Activated CD4-positive, alpha-beta T cell treated with anti-CD3 and anti-CD28 coated beads, Interleukin-2, amount 10 ng/mL, durations not matched to agents 7 days and 5 days (primary cell): ENCODE measurements around the gene SPPL2A. TPM values are rescaled to one million over a fixed set of nuclear protein-coding genes. Genes with fewer than 3 reads are reported as not detected.

Source experiments
- CTCF ChIA-PET: fragments of 350-600 bp; sonication (Branson Sonifier 250); formaldehyde crosslinking; loops from one replicate; lab custom pipeline; 2021; ENCODE audit warnings: antibody characterized with exemption; lab: Charles Lee
- POLR2A ChIA-PET: fragments of 350-600 bp; sonication (Branson Sonifier 250); formaldehyde crosslinking; loops from one replicate; lab custom pipeline; 2021; ENCODE audit warnings: antibody characterized with exemption; lab: Charles Lee
- DNase-seq: peaks from one replicate; pipeline ENCODE4 v3.0.0-alpha.2; 2020
- H3K27ac Mint-ChIP-seq: one replicate; pipeline ENCODE4 v1.8.0; 2021; ENCODE audit warnings: mild to moderate bottlenecking, moderate library complexity, mixed read lengths
- H3K27me3 Mint-ChIP-seq: one replicate; pipeline ENCODE4 v1.8.0; 2021; ENCODE audit warnings: mixed read lengths
- H3K36me3 Mint-ChIP-seq: one replicate; pipeline ENCODE4 v1.8.0; 2021; ENCODE audit warnings: low read depth, mixed read lengths
- H3K4me1 Mint-ChIP-seq: one replicate; pipeline ENCODE4 v1.8.0; 2021; ENCODE audit warnings: mixed read lengths
- H3K4me3 Mint-ChIP-seq: one replicate; pipeline ENCODE4 v1.8.0; 2021; ENCODE audit warnings: mild to moderate bottlenecking, moderate library complexity, mixed read lengths
- H3K9me3 Mint-ChIP-seq: one replicate; pipeline ENCODE4 v1.8.0; 2021; ENCODE audit warnings: mixed read lengths
- total RNA-seq, 2 experiments: library from RNA; stranded (reverse); gene quantifications; one replicate each; pipeline ENCODE4 v1.2.3, GENCODE V29; 2021

SPPL2A gene
- total RNA-seq, 2 experiments from 2014 or later = 80.0 to 85.2 TPM

- Mint-ChIP-seq H3K27me3 (no peaks in the 10 kb centered on the region), H3K4me3 (no peak overlapping the region), H3K9me3 (no peaks in the 10 kb centered on the region), H3K27ac (no peak overlapping the region), H3K36me3 (peaks cover 15% of the 10 kb centered on the region), H3K4me1 (peaks cover 13% of the 10 kb centered on the region)
- ChIA-PET CTCF (interaction anchor here (0.6 to 1.5 kb wide), 3 partner anchors 11 to 87 kb away, joined by 3 to 4 read pairs (median 3); no protein-coding TSS in a partner anchor), POLR2A (no interaction called here)
- no peak for DNase-seq
Measured at GRCh38 chr15:50753463-50753862, 12.0 kb downstream of the SPPL2A start.

DNA sequence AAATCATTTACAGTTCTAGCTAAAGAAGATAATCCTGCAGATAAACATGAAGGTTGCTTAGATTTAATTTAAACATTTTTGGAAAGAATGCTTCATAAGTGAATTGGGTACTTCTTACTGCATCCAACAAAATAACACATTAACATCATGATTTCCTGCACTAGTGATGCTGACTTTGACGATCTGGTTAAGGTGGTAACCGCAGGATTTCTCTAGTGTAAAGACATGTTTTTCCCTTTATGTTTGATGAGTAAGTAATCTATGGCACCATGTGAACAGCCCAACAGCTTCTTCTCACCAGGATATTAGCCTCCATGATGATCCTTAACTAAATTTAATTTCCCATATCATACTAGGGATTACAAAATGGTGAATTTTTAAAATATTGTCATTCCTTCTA is 14.1 kb downstream of the SPPL2A start:
- peaks cover 20% of the 10 kb centered on the region for H3K36me3 Mint-ChIP-seq
- H3K9me3 Mint-ChIP-seq = no peaks in the 10 kb centered on the region
- POLR2A ChIA-PET = no interaction called here
- H3K4me3 Mint-ChIP-seq = no peak overlapping the region
- DNase-seq = no peak
- H3K27ac Mint-ChIP-seq = no peak overlapping the region
- H3K27me3 Mint-ChIP-seq = no peaks in the 10 kb centered on the region
- H3K4me1 Mint-ChIP-seq = peaks cover 9% of the 10 kb centered on the region
- CTCF ChIA-PET = interaction anchor here (2.5 kb wide), 1 partner anchor 10 kb away, joined by 7 read pairs; no protein-coding TSS in a partner anchor

- ChIA-PET POLR2A (no interaction called here), CTCF (interaction anchor here (1.2 to 2.5 kb wide), 2 partner anchors 11 to 157 kb away, joined by 3 to 7 read pairs; no protein-coding TSS in a partner anchor)
- Mint-ChIP-seq H3K4me3 (no peak overlapping the region), H3K9me3 (no peaks in the 10 kb centered on the region), H3K4me1 (peaks cover 7% of the 10 kb centered on the region), H3K27me3 (no peaks in the 10 kb centered on the region), H3K27ac (no peak overlapping the region), H3K36me3 (peaks cover 19% of the 10 kb centered on the region)
- DNase-seq = no peak
Measured at GRCh38 chr15:50750227-50750705, 15.2 kb downstream of the SPPL2A start.

DNA sequence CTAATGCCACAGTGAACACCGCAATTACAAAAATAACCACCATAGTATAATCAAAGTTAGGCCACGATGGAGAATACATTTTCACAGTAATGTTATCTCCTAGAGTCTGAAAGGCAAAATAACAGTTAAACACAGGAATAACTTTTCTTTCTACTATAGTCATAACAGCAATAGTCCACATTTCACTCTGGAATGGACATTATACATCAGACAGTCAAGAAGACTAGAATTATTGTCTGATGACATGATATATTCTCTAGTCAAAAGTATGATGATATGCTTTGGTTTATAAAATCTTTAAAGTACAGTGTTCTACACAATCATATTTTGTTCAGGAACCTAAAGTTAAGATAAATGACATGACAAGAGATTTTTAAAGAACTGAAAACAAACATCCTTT is 18.0 kb downstream of the SPPL2A start:
- ChIA-PET CTCF (no interaction called here), POLR2A (no interaction called here)
- no peaks in the 10 kb centered on the region for H3K9me3 Mint-ChIP-seq
- no peak for DNase-seq
- H3K27me3 Mint-ChIP-seq = no peaks in the 10 kb centered on the region
- no peak overlapping the region for H3K4me3 Mint-ChIP-seq
- H3K36me3 Mint-ChIP-seq = peaks cover 20% of the 10 kb centered on the region
- H3K27ac Mint-ChIP-seq = no peak overlapping the region
- peaks cover 3% of the 10 kb centered on the region for H3K4me1 Mint-ChIP-seq

GRCh38 chr15:50744601-50745000 is 20.9 kb downstream of the SPPL2A start:
- H3K27ac Mint-ChIP-seq = no peak overlapping the region
- no peaks in the 10 kb centered on the region for H3K4me1 Mint-ChIP-seq
- H3K4me3 Mint-ChIP-seq = no peak overlapping the region
- no peaks in the 10 kb centered on the region for H3K27me3 Mint-ChIP-seq
- CTCF ChIA-PET = interaction anchor here (0.6 kb wide), 1 partner anchor 171 kb away, joined by 3 read pairs; no protein-coding TSS in a partner anchor
- H3K9me3 Mint-ChIP-seq = no peaks in the 10 kb centered on the region
- DNase-seq = no peak
- POLR2A ChIA-PET = no interaction called here
- peaks cover 23% of the 10 kb centered on the region for H3K36me3 Mint-ChIP-seq

DNA sequence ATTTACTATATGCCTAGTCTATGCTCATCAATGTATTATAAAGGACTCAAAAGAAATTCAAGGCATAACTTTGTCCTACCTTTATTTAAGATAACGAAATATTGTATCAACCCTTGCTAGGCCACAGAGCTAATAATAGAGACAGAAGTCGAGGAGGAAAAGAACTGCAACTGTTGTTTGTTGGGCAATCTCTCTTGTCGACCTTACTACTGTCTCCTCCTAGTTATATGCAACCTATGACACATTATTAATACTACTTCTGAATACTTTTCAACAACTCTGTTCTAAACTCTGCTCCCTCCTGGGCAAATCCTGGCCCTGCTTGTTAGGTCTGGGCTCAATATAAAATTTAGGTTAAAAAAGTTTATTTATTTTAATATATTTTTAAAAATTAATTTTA is 24.6 kb downstream of the SPPL2A start:
- POLR2A ChIA-PET = no interaction called here
- no peaks in the 10 kb centered on the region for H3K27me3 Mint-ChIP-seq
- CTCF ChIA-PET = no interaction called here
- H3K4me3 Mint-ChIP-seq = no peak overlapping the region
- no peaks in the 10 kb centered on the region for H3K4me1 Mint-ChIP-seq
- H3K36me3 Mint-ChIP-seq = peaks cover 21% of the 10 kb centered on the region
- no peaks in the 10 kb centered on the region for H3K9me3 Mint-ChIP-seq
- no peak overlapping the region for H3K27ac Mint-ChIP-seq
- DNase-seq = no peak

DNA sequence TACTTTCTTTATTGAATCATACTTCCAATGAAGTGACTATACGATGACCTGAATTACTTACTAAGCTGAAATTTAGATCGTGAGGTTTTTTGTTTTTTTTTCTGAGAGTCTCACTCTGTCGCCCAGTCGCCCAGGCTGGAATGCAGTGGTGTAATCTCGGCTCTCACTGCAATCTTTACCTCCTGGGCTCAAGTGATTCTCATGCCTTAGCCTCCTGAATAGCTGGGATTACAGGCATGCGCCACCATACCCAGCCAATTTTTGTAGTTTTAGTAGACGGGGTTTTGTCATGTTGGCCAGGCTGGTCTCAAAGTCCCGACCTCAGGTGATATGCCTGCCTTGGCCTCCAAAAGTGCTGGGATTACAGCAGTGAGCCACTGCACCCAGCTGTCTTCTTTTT is 28.7 kb downstream of the SPPL2A start:
- no peaks in the 10 kb centered on the region for H3K4me1 Mint-ChIP-seq
- DNase-seq = no peak
- no peak overlapping the region for H3K4me3 Mint-ChIP-seq
- H3K27ac Mint-ChIP-seq = no peak overlapping the region
- no peaks in the 10 kb centered on the region for H3K27me3 Mint-ChIP-seq
- no peaks in the 10 kb centered on the region for H3K9me3 Mint-ChIP-seq
- CTCF ChIA-PET = no interaction called here
- POLR2A ChIA-PET = no interaction called here
- H3K36me3 Mint-ChIP-seq = peaks cover 43% of the 10 kb centered on the region

DNA sequence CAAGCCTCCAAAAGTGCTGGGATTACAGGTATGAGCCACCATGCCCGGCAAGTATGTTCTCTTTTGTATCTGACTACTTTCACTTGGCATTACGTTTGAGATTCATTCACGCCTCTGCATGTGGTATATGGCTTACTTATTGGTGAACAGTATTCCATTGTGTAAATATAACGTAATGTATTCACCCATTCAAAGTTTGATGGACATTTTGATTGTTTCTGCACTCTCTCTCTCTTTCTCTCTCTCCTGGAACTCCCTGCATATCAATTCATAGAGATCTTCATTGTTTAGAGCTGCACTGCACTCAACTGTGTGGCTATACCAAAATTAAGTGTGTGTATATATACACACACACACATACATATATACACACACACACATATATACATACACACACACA is 30.4 kb downstream of the SPPL2A start:
- Mint-ChIP-seq H3K4me3 (no peak overlapping the region), H3K36me3 (peaks cover 40% of the 10 kb centered on the region), H3K27me3 (no peaks in the 10 kb centered on the region), H3K9me3 (no peaks in the 10 kb centered on the region), H3K4me1 (no peaks in the 10 kb centered on the region), H3K27ac (no peak overlapping the region)
- CTCF ChIA-PET = no interaction called here
- POLR2A ChIA-PET = no interaction called here
- no peak for DNase-seq

- CTCF ChIA-PET = no interaction called here
- no peak overlapping the region for H3K4me3 Mint-ChIP-seq
- DNase-seq = no peak
- POLR2A ChIA-PET = no interaction called here
- H3K36me3 Mint-ChIP-seq = peaks cover 22% of the 10 kb centered on the region
- H3K27me3 Mint-ChIP-seq = no peaks in the 10 kb centered on the region
- H3K27ac Mint-ChIP-seq = no peak overlapping the region
- no peaks in the 10 kb centered on the region for H3K9me3 Mint-ChIP-seq
- H3K4me1 Mint-ChIP-seq = no peaks in the 10 kb centered on the region
Measured at GRCh38 chr15:50726315-50726714, 39.2 kb downstream of the SPPL2A start.

- no peak overlapping the region for H3K27ac Mint-ChIP-seq
- POLR2A ChIA-PET = interaction anchor here (0.6 kb wide), 1 partner anchor 27 kb away, joined by 3 read pairs; no protein-coding TSS in a partner anchor
- H3K4me1 Mint-ChIP-seq = no peaks in the 10 kb centered on the region
- no peaks in the 10 kb centered on the region for H3K27me3 Mint-ChIP-seq
- no peak for DNase-seq
- H3K9me3 Mint-ChIP-seq = no peaks in the 10 kb centered on the region
- CTCF ChIA-PET = no interaction called here
- H3K36me3 Mint-ChIP-seq = peaks cover 31% of the 10 kb centered on the region
- no peak overlapping the region for H3K4me3 Mint-ChIP-seq
Measured at GRCh38 chr15:50718700-50719125, 46.8 kb downstream of the SPPL2A start.

DNA sequence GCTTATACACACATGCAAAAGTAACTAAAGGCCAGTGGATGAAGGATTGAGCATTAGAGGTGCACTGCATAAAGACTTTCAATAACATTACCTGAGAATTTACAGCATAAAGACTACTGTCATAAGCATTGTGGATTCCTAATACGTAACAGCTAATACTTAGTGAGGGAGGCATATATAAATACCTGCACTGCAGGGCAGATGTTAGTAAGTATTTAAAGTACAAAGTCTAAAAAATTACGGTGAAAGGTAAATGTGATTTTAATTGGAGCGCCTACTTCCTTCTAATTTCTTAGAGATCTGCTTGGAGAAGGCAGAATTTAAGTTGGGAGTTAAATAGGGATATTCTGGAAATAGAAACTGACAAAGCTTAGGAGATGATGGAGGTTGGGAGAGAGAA is 53.5 kb downstream of the SPPL2A start:
- H3K27ac Mint-ChIP-seq = no peak overlapping the region
- ChIA-PET POLR2A (no interaction called here), CTCF (interaction anchor here (1.5 kb wide), 1 partner anchor 20 kb away, joined by 3 read pairs; no protein-coding TSS in a partner anchor)
- H3K9me3 Mint-ChIP-seq = no peaks in the 10 kb centered on the region
- DNase-seq = no peak
- H3K27me3 Mint-ChIP-seq = no peaks in the 10 kb centered on the region
- H3K36me3 Mint-ChIP-seq = peaks cover 13% of the 10 kb centered on the region
- peaks cover 2% of the 10 kb centered on the region for H3K4me1 Mint-ChIP-seq
- H3K4me3 Mint-ChIP-seq = no peak overlapping the region

GRCh38 chr15:50710585-50710984 is 54.9 kb downstream of the SPPL2A start:
- no peak for DNase-seq
- Mint-ChIP-seq H3K4me1 (peaks cover 2% of the 10 kb centered on the region), H3K4me3 (no peak overlapping the region), H3K9me3 (no peaks in the 10 kb centered on the region), H3K27me3 (no peaks in the 10 kb centered on the region), H3K36me3 (peaks cover 17% of the 10 kb centered on the region), H3K27ac (no peak overlapping the region)
- ChIA-PET POLR2A (no interaction called here), CTCF (no interaction called here)

DNA sequence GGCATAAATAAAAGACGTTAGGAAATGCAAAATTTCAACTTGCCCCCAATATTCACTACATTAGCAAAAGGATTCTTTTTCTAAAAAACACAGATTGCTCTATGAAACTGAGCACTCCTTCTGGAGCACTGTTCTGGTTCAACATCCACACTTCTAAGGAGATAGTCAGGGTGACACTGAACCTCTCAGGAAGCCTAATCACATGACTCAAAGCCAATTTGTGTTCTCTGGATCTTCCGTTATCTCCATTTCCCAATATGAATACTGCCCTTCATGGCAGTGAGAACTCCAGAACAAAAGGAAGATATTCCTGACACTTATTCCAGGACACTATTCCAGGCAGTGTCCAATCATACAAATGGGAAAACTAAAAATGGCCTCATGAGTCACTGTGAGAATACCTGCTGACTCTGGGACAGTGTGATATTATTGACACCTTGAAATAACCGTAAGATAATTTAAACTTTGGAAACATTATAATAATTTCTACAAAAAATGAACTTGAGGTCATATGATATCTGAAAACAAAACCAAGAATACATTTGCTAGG is 57.6 kb downstream of the SPPL2A start:
- CTCF ChIA-PET = no interaction called here
- POLR2A ChIA-PET = no interaction called here
- H3K4me3 Mint-ChIP-seq = no peak overlapping the region
- H3K9me3 Mint-ChIP-seq = no peaks in the 10 kb centered on the region
- H3K36me3 Mint-ChIP-seq = peaks cover 17% of the 10 kb centered on the region
- H3K27ac Mint-ChIP-seq = no peak overlapping the region
- DNase-seq = no peak
- H3K27me3 Mint-ChIP-seq = no peaks in the 10 kb centered on the region
- peaks cover 2% of the 10 kb centered on the region for H3K4me1 Mint-ChIP-seq
